Fibroblast of skin of back (primary cell): ENCODE results near the gene AADACL2. TPM values are rescaled to one million over a fixed set of nuclear protein-coding genes. Genes with fewer than 3 reads are reported as not detected.
A peak's percentile ranks its signal among the peaks of the same experiment; 100 is the strongest.
"Not testable (repeated sequence)": the region's sequence is repeated elsewhere in the genome, so short reads cannot be mapped to it uniquely, and the experiment has no call there.

Experiments
- DNase-seq: peaks from one replicate; pipeline ENCODE4 v3.0.0-alpha.2; 2013
- polyA plus RNA-seq, 2 experiments: library from polyadenylated mRNA; unstranded; fragments of 120-200 nt; gene quantifications; one replicate each; pipeline ENCODE4 v1.2.1, GENCODE V29; 2013; ENCODE audit not compliant: insufficient read length in 2 of 2

The AADACL2 gene
- not detected for polyA plus RNA-seq (2013, experiment 1 of 2; ENCODE audit: insufficient read length)
- not detected for polyA plus RNA-seq (2013, experiment 2 of 2; ENCODE audit: insufficient read length)

DNA sequence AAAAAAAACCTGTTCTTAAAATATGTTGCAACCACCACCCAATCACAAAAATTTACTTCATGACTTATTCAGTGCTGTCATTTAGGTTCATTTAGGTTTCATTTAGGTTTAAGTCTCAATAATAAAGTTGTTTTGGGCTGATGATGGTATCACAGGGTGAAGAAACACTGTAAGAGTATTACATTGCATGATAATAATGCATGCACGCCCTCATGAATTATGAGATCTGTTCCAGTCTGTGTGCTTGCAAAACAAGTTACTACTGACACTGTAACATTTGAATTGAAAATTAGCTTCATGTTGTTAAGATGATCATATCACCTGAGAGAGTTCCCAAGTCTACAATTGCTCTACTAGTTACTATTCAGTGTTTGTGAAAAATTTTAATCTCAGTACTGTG is at the start of gene AADACL2:
Gene AADACL2 (plus strand): TSS at position 315 of the 400 bp plus-strand sequence. CDS start 109 bp downstream, outside the sequence.
- DNase-seq = no peak

DNA sequence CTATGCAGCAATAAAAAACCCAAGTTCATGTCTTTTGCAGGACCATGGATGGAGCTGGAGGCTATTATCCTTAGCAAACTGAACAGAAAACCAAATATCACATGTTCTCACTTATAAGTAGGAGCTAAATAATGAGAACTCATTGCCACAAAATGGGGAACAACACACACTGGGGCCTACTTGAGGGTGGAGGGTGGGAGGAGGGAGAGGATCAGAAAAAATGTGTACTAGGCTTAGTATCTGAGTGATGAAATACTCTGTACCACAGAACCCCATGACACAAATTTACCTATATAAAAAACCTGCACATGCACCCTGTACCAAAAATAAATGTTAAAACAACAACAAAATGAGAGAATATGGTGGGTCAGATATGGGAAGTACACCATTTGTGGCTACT is 49.6 kb upstream of the AADACL2 start:
- no peak for DNase-seq

DNA sequence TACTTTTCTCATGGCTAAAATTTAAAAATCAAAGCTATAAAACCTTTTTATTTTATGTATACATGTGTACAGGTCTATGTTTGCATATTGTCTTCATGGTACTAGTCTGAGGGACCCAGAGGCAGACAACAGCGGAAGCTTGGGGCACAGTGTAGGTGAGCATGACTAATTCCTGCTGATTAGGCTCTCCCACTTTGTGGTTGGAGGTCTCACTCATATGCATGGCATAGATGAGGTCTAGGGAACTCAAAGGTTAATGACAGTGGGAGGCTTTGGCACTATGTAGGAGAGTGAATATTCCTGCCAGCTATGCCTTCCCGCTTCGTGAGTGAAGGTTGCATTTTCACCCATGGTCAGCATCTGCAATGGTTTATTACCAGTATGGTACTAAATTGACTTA is 47.5 kb upstream of the AADACL2 start:
- no peak for DNase-seq

GRCh38 chr3:151687076-151687475 is 46.7 kb upstream of the AADACL2 start:
- no peak for DNase-seq

DNA sequence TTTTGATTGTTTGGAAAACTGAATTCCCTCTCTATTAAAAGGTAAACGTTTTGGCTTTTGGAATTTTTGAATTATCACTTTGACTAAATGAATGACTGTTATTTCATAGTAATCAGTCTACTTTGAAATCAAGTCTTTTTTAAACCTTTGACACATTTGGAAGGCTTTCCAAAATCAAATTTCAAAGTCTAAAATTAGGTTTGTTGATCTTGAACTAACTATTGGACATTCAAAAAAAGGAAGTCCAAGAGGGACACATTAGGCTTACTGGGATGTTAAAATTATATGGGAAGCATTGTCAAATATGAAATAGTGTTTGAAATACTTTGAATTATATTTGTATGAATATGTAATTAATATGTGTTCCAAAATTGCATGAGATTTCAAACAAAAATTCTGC is 45.2 kb upstream of the AADACL2 start:
- DNase-seq = no peak

DNA sequence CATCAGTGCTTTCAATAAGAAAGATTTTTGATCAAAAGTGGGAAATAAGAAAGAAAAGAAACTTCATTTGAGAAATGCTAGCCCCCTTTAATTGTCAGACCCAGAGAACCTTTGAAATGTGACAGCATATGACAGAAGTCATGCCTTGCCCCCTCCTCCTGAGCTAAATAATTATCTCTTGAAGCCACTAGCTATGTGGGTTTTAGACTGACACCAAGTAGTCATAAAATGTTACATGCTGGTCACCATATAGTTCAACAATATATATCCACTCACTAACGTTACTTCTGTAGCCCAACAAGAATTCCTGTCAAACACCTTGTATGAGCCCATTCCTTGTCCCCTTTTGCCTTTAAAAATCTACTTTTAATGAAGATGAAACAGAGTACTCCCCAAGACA is 43.1 kb upstream of the AADACL2 start:
- DNase-seq = no peak

DNA sequence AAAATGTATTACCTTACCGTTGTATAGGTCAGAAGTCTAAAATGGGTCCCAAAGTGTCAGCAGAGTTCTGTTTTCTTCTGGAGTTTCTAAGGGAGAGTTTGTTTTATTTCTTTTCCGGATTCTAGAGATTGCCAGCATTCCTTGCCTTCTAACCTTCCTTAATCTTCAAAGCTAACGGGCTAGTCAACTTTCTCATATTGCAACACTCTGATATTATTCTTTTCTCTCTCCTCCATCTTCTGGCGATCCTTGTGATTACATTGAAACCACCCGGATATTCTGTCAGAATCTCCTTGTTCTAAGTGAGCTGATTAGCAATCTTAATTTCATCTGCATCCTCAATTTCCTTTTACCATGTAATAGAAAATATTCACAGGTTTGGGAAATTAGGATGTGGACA is 36.2 kb upstream of the AADACL2 start:
- no peak for DNase-seq

- DNase-seq = peak; percentile 18
Observed at GRCh38 chr3:151707216-151707615, 26.5 kb upstream of the AADACL2 start.

GRCh38 chr3:151708868-151709267 is 24.9 kb upstream of the AADACL2 start:
- DNase-seq = no peak

- peak; percentile 82 for DNase-seq
Observed at GRCh38 chr3:151709847-151710246, 23.9 kb upstream of the AADACL2 start.

DNA sequence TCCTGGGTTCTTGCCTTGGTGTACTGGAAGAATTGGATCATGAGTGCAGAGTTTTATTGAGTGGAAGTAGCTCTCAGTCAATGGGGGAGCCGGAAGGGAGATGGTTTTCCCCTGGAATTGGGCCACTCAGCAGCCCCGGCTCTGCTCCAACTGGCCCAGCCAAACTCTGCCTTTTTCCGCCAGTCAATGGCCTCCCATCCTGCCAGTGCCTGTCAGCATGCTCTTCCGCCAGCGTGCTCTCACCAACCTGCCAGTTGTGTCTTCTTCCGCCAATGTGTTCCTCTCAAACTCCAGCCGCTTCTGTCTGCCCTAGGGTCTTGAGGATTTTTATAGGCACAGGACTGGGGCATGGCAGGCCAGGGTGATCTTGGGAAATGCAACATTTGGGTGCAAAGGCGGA is 12.4 kb upstream of the AADACL2 start:
- DNase-seq = no peak

GRCh38 chr3:151722856-151723255 is 10.9 kb upstream of the AADACL2 start:
- DNase-seq = no peak

DNA sequence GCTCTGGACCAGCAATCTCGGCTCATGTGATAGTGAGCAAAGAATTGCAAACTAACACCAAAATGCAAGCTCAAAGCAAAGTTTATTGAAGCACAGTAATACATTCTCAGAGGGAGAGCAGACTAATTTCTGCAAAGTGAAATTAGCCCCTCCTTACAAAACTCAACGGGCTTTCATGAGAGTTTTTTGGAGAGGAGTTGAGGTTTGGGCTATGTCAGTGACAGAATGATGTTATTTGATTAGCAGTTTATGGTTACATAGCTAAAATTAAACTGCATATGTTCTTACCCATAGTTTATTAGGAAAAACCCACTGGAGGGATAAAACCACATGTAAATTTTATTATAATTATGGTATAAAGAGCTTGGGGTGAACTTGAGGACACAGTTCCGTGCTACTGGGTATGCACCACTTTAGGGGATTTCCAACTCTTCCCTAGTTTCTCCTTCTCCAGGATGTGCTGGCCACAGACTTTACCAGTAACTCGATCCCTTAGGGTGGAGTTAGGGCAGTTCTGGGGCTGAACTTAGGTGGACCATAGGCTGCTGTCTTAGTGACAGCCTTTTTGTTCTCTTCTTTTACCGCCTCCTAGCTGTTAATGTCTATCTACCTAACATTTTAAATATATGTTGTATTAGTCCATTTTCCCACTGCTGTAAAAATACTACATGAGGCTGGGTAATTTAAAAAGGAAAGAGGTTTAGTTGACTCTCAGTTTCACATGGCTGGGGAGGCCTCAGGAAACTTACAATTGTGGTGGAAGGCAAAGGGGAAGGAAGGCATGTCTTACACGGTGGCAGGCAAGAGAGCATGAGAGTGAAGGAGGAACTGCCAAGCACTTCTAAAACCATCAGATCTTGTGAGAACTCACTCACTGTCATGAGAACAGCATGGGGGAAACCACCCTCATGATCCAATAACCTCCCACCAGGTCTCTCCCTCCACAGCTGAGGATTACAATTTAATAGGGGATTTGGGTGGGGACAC is 8.9 kb upstream of the AADACL2 start:
- DNase-seq = peak; percentile 28

- peak; percentile 75 for DNase-seq
Observed at GRCh38 chr3:151726016-151726415, 7.7 kb upstream of the AADACL2 start.

- DNase-seq = no peak
Observed at GRCh38 chr3:151732861-151733260, 866 bp upstream of the AADACL2 start.

GRCh38 chr3:151740581-151740980 is 6.9 kb downstream of the AADACL2 start:
- DNase-seq = no peak

GRCh38 chr3:151743855-151744254 is 10.1 kb downstream of the AADACL2 start:
- DNase-seq = no peak

GRCh38 chr3:151750181-151750580 is 16.5 kb downstream of the AADACL2 start:
- DNase-seq = no peak

GRCh38 chr3:151750678-151751077 is 17.0 kb downstream of the AADACL2 start:
- DNase-seq = no peak

GRCh38 chr3:151751161-151751560 is 17.4 kb downstream of the AADACL2 start:
- no peak for DNase-seq

DNA sequence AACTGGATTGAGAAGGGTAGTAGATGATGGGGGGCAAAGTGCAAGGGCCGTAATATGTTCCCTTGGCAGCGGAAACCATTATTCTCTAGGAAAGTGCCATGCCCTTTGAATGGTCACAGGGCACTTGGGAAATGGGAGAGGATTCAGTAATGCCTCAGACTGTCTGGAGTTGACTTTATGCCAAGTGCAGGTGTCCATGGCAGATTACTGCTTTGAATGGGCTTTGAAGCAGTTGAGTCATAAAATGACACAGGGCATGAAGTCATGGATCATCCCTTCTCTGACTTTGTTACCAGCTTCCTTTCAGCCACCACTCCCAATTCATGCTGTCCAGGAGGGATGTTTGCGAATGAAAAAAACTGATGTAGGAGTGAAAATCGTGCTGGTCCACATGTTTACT is 20.1 kb downstream of the AADACL2 start:
- no peak for DNase-seq

DNA sequence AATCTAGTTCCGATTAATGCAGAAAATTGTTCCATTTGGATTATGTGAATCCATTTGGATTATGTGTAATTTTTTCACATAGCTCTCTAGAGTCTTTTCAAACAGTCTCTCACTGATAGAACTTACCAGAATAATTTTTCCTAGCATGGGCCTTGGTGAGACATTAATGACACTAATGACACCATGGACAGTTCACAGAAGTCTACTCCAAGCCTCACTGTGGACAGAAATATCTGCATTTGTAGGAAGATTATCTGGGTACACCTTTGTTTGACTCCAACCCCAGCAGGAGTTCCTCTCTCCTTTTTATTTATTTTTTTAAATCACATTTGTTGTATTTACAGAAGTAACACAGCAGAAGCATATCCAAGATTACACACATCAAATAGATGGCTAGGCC is 27.9 kb downstream of the AADACL2 start:
- no peak for DNase-seq

- not testable (repeated sequence) for DNase-seq
Observed at GRCh38 chr3:151764699-151765098, 31.0 kb downstream of the AADACL2 start.

- peak; percentile 8 for DNase-seq
Observed at GRCh38 chr3:151765685-151766084, 32.0 kb downstream of the AADACL2 start.
